DND-41 (cell line): ENCODE results near the gene PLD5.
"Not testable (repeated sequence)": the region's sequence is repeated elsewhere in the genome, so short reads cannot be mapped to it uniquely, and the experiment has no call there.

ENCODE experiments used
- EZH2 ChIP-seq: IDR thresholded peaks from 3 replicates; pipeline ENCODE4 v1.6.1; 2012; ENCODE audit warnings: borderline replicate concordance, low read depth, mild to moderate bottlenecking, moderate library complexity, low read length, inconsistent platforms; ENCODE audit not compliant: severe bottlenecking
- TF ChIP-seq, protein P1 (sequence below): IDR thresholded peaks from 2 replicates; pipeline ENCODE4 v1.5.1; 2012; ENCODE audit warnings: borderline replicate concordance, low read length, moderate library complexity, mild to moderate bottlenecking; ENCODE audit not compliant: poor library complexity, severe bottlenecking; ENCODE audit errors: extremely low read depth

DNA sequence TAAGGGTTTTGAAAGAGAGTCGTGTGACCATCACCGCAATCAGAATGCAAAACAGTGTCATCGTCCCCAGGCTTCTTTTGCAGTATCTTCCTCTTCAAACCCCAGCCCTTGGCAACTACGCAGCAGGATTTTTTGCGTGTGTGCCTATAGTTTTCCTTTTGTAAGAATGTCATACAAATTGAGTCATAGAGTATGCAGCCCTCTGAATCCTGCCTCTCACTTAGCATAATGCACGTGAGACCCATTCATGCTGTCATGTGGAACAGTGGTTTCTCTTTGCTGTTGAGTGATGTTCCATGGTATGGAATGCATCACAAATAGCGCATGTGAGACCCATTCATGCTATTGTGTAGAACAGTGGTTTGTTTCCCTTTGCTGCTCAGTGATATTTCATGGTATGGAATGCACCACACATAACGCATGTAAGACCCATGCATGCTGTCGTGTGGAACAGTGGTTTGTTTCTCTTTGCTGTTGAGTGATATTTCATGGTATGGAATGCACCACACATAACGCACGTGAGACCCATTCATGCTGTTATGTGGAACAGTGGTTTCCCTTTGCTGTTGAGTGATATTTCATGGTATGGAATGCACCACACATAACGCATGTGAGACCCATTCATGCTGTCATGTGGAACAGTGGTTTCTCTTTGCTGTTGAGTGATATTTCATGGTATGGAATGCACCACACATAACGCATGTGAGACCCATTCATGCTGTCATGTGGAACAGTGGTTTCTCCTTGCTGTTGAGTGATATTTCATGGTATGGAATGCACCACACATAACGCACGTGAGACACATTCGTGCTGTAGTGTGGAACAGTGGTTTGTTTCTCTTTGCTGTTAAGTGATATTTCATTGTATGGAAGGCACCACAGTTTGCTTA lies 299.4 kb downstream of the PLD5 start:
- TF ChIP-seq EZH2, result not testable (repeated sequence)
- TF ChIP-seq, protein P1, sequence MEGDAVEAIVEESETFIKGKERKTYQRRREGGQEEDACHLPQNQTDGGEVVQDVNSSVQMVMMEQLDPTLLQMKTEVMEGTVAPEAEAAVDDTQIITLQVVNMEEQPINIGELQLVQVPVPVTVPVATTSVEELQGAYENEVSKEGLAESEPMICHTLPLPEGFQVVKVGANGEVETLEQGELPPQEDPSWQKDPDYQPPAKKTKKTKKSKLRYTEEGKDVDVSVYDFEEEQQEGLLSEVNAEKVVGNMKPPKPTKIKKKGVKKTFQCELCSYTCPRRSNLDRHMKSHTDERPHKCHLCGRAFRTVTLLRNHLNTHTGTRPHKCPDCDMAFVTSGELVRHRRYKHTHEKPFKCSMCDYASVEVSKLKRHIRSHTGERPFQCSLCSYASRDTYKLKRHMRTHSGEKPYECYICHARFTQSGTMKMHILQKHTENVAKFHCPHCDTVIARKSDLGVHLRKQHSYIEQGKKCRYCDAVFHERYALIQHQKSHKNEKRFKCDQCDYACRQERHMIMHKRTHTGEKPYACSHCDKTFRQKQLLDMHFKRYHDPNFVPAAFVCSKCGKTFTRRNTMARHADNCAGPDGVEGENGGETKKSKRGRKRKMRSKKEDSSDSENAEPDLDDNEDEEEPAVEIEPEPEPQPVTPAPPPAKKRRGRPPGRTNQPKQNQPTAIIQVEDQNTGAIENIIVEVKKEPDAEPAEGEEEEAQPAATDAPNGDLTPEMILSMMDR, result not testable (repeated sequence)
